Gastroesophageal sphincter (tissue), 4 donors: ENCODE results near the gene GNAI3. TPM values are rescaled to one million over a fixed set of nuclear protein-coding genes. Genes with fewer than 3 reads are reported as not detected.

Source experiments
- ATAC-seq: fragments of 150-250 bp; one replicate; pipeline ENCODE4 v1.9.1; 2016; ENCODE audit warnings: mild to moderate bottlenecking, moderate library complexity
- H3K27ac ChIP-seq, 4 donors: fragments of 200-600 bp; sonication (generic) in 3 of 4; 1 replicate in 3 of 4; 2 replicates in 1 of 4; pipeline ENCODE4 v1.5.1; 2016 to 2019
- H3K27me3 ChIP-seq: fragments of 200-600 bp; sonication (generic); one replicate; pipeline ENCODE4 v1.5.1; 2019
- H3K36me3 ChIP-seq, 2 donors: fragments of 200-600 bp; sonication (generic); one replicate each; pipeline ENCODE4 v1.5.1; 2019; ENCODE audit warnings: control low read depth in 1 of 2
- H3K4me1 ChIP-seq, 3 donors: fragments of 200-600 bp; sonication (generic); 1 replicate in 2 of 3; 2 replicates in 1 of 3; pipeline ENCODE4 v1.5.1; 2016 to 2019; ENCODE audit warnings: control low read depth in 2 of 3
- H3K4me3 ChIP-seq, 2 donors: fragments of 200-600 bp; sonication (generic); one replicate each; pipeline ENCODE4 v1.5.1; 2019; ENCODE audit warnings: mild to moderate bottlenecking in 1 of 2, moderate library complexity in 1 of 2
- H3K9me3 ChIP-seq, 3 donors: fragments of 200-600 bp; sonication (generic); one replicate each; pipeline ENCODE4 v1.5.1; 2017 to 2019; ENCODE audit warnings: control low read depth in 2 of 3
- EP300 ChIP-seq: sonication (generic); formaldehyde crosslinking; IDR thresholded peaks from one replicate; pipeline ENCODE4 v1.6.1; 2017; ENCODE audit warnings: antibody characterized with exemption, mild to moderate bottlenecking
- POLR2A ChIP-seq, 2 donors: fragments of 450-650 bp; IDR thresholded peaks; one replicate each; pipeline ENCODE4 v1.6.1; 2017; ENCODE audit warnings: antibody characterized with exemption in 2 of 2, mild to moderate bottlenecking in 2 of 2, moderate library complexity in 1 of 2
- POLR2AphosphoS5 ChIP-seq: sonication (generic); formaldehyde crosslinking; IDR thresholded peaks from one replicate; pipeline ENCODE4 v1.6.1; 2017; ENCODE audit warnings: antibody characterized with exemption
- WGBS, 2 donors: methylation state at CpG; one replicate each; pipeline ENCODE4 v1.1.5; 2018; ENCODE audit warnings: low coverage in 1 of 2; 5-methylcytosine and 5-hydroxymethylcytosine counted together
- total RNA-seq, 4 donors: library from RNA; depleted of rRNA; stranded (reverse); fragments of >200 nt; gene quantifications; one replicate each; pipeline ENCODE4 v1.1.0, GENCODE V29; 2016
- TF ChIP-seq, protein P1 (sequence below), 4 experiments: fragments of 200-600 bp in 2 of 4; fragments of 450-650 bp in 2 of 4; sonication (generic) in 1 of 4; IDR thresholded peaks; one replicate each; pipeline ENCODE4 v1.5.1; 2017 to 2019; ENCODE audit warnings: antibody characterized with exemption in 4 of 4, mild to moderate bottlenecking in 2 of 4, moderate library complexity in 2 of 4

Gene GNAI3
- total RNA-seq, 4 donors from 2014 or later: 6.6 to 9.4 (median 8.0) TPM

DNA sequence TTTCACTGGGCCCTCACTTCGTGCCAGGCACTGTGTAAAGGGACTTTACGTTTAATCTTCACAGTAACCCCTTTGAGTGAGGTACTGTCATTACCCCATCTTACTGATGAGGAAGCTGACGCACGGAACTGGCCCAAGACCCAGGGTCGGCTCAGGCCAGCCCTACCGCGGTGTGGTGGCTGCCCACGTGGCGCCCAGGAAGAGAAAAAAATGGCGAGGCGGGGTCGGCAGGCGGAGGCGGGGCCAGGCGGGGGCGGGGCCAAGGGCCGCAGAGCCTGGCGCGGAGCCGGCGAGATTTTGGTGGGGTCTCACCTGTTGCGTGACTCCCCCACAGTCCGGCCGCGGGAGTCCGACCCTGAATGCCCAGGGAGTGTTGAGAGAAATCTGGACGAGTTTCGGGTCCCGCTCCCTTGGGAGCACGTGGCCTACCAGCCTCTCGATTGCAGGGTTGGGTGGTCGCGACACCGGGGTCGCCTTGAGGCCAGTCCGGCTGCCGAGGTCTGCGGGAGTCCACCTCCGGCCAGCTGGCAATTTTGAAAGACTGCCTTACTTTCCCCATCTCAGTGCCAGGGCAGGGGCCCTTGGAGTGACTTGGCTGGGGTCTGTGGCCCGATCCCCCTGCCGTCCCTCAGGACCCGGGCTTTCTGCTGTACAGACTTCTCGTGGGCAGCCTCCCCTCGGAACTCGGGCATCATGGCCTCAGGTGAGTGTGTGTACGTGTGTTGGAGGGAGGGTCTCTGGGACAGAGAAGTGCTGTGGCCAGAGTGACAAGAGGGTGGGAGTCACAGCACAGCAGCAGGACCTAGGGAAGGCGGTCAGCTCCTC is 71.4 kb downstream of the GNAI3 start, which contains the start of the genes AMPD2 and GNAT2:
Gene AMPD2, plus strand, starts transcription at position 262 of the 825 bp plus-strand sequence. CDS start 1,339 bp downstream, outside the sequence.
Gene GNAT2, minus strand, starts transcription at position 41 of the 825 bp plus-strand sequence. CDS start 6,746 bp downstream, outside the sequence.
- Histone ChIP-seq H3K4me3 (peak within 1 kb of the TSS; percentile 37 to 66), H3K36me3 (no peaks in the 10 kb centered on the region), H3K27me3 (no peaks in the 10 kb centered on the region), H3K4me1 (peaks cover 0 to 61% (median 37%) of the 10 kb centered on the region in 3 donors), H3K9me3 (no peaks in the 10 kb centered on the region), H3K27ac (peak within 1 kb of the TSS; percentile 17 to 85 (median 82))
- WGBS, 2 donors: 0% methylated on average over 15 of the region's 47 CpGs; no CpG with 5 or more reads in 1 of the 2 donors
- no peak for TF ChIP-seq EP300
- peak in 1 of 2 donors; percentile 39 for TF ChIP-seq POLR2A (IDR thresholded peaks at IDR 0.05)
- TF ChIP-seq, protein P1, sequence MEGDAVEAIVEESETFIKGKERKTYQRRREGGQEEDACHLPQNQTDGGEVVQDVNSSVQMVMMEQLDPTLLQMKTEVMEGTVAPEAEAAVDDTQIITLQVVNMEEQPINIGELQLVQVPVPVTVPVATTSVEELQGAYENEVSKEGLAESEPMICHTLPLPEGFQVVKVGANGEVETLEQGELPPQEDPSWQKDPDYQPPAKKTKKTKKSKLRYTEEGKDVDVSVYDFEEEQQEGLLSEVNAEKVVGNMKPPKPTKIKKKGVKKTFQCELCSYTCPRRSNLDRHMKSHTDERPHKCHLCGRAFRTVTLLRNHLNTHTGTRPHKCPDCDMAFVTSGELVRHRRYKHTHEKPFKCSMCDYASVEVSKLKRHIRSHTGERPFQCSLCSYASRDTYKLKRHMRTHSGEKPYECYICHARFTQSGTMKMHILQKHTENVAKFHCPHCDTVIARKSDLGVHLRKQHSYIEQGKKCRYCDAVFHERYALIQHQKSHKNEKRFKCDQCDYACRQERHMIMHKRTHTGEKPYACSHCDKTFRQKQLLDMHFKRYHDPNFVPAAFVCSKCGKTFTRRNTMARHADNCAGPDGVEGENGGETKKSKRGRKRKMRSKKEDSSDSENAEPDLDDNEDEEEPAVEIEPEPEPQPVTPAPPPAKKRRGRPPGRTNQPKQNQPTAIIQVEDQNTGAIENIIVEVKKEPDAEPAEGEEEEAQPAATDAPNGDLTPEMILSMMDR (IDR thresholded peaks at IDR 0.05): no peak
- peak; percentile 64 for TF ChIP-seq POLR2AphosphoS5
- ATAC-seq: peak; percentile 67

DNA sequence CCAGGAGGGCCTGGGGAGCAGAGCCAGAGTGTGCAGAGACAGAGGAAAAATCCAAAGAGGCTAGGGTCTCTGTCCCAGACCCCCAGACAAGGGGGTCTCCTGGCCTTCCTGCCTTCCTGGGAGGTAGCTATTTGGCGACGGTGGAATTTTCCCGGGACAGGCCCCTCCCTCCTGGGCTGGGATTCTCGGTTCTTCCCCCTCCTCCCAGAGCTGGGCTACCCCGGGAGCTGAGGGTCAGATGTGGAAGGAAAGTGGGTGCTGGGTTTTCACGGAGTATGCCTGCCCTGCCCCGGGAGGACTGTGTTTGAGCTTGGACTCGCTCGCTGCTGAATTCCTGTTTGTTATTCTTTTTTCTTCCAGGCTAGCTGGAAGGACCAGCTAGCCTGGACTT is 72.0 kb downstream of the GNAI3 start:
- Histone ChIP-seq H3K27ac (peak overlapping the region; percentile 17 to 85 (median 82)), H3K4me3 (peak overlapping the region; percentile 37 to 66), H3K36me3 (peaks cover 0 to under 1% of the 10 kb centered on the region in 2 donors), H3K9me3 (no peaks in the 10 kb centered on the region), H3K27me3 (no peaks in the 10 kb centered on the region), H3K4me1 (peaks cover 0 to 67% (median 37%) of the 10 kb centered on the region in 3 donors)
- no peak for TF ChIP-seq POLR2AphosphoS5
- TF ChIP-seq POLR2A (IDR thresholded peaks at IDR 0.05): no peak
- TF ChIP-seq EP300: no peak
- TF ChIP-seq, protein P1 (IDR thresholded peaks at IDR 0.05): no peak
- ATAC-seq: peak; percentile 25
- 0 to 7% methylated on average over 1 to 3 of the region's 9 CpGs for WGBS, 2 donors

DNA sequence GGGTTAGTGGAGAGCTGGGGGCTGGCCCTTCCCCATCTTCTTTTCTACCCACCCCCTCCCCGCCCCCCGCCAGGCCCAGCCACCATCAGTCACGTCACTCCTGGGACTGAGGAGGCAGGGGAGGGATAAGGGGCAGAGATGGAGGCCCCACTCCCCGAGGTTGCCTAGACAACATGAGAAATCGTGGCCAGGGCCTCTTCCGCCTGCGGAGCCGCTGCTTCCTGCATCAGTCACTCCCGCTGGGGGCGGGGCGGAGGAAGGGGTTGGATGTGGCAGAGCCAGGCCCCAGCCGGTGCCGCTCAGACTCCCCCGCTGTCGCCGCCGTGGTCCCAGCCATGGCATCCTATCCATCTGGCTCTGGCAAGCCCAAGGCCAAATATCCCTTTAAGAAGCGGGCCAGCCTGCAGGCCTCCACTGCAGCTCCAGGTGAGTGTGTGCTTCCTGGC is 72.4 kb downstream of the GNAI3 start:
- ATAC-seq: peak; percentile 86
- H3K4me3 ChIP-seq: peak overlapping the region; percentile 37 to 66
- no CpG with 5 or more reads among the region's 18 CpGs for WGBS, 2 donors
- no peak for TF ChIP-seq POLR2A (IDR thresholded peaks at IDR 0.05)
- peak; percentile 27 for TF ChIP-seq POLR2AphosphoS5
- TF ChIP-seq EP300: no peak
- H3K4me1 ChIP-seq: peaks cover 0 to 71% (median 37%) of the 10 kb centered on the region in 3 donors
- no peaks in the 10 kb centered on the region for H3K9me3 ChIP-seq
- peak overlapping the region; percentile 17 to 85 (median 82) for H3K27ac ChIP-seq
- H3K36me3 ChIP-seq: peaks cover 0 to 6% of the 10 kb centered on the region in 2 donors
- H3K27me3 ChIP-seq: no peaks in the 10 kb centered on the region

DNA sequence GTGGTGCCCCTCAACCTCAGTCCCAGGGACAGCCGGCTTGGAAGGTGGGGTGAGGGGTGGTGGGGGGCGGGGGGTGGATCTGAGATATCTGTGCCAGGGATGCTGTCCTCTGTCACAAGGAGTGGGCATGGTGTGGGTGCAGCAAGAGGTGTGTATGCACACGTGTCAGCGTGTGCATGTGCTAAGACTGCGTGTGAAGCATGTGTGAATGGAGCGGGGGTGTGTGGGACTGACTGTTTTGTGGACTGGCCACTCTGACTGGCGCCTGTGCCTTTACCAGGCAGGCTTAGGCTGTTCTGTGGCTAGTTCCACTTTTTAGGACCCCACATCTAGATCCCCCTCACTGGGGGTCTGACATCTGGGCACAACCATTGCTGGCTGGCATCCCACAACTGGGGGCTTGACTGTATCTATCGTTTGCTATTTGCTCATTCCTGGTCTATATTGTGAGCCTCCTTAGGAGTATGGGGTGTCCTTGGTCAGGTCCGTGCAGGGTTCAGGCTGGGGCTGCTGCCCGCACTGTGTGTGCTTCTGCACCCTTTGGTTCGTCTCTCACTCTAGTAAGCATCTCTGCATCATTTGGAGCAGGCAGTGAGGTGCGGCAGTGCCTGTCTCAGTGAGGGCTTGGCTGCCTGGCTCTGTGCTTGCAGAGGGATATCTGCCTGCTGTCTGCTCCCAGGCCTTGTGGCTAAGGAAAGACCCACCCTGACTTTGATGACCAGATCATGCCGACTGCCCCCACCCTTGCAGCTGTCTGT is 73.1 kb downstream of the GNAI3 start:
- Histone ChIP-seq H3K4me1 (peaks cover 0 to 71% (median 37%) of the 10 kb centered on the region in 3 donors), H3K36me3 (peaks cover 0 to 13% of the 10 kb centered on the region in 2 donors), H3K4me3 (peak overlapping the region; percentile 37 to 66), H3K9me3 (no peaks in the 10 kb centered on the region), H3K27me3 (no peaks in the 10 kb centered on the region), H3K27ac (peak overlapping the region in 3 of 4 donors; percentile 78 to 85 (median 85))
- WGBS, 2 donors: 16 to 53% methylated on average over 2 to 3 of the region's 13 CpGs
- no peak for ATAC-seq
- no peak for TF ChIP-seq POLR2A (IDR thresholded peaks at IDR 0.05)
- no peak for TF ChIP-seq POLR2AphosphoS5
- no peak for TF ChIP-seq EP300
- TF ChIP-seq, protein P1 (IDR thresholded peaks at IDR 0.05): no peak
